Activated CD4-positive, CD25-positive, alpha-beta regulatory T cell (primary cell): ENCODE results near the gene SGSM2.
A peak's percentile ranks its signal among the peaks of the same experiment; 100 is the strongest.

Source experiments
- DNase-seq, 4 experiments: peaks; one replicate each; lab custom pipeline; 2025; lab: John Stamatoyannopoulos, UW

SGSM2 gene

DNA sequence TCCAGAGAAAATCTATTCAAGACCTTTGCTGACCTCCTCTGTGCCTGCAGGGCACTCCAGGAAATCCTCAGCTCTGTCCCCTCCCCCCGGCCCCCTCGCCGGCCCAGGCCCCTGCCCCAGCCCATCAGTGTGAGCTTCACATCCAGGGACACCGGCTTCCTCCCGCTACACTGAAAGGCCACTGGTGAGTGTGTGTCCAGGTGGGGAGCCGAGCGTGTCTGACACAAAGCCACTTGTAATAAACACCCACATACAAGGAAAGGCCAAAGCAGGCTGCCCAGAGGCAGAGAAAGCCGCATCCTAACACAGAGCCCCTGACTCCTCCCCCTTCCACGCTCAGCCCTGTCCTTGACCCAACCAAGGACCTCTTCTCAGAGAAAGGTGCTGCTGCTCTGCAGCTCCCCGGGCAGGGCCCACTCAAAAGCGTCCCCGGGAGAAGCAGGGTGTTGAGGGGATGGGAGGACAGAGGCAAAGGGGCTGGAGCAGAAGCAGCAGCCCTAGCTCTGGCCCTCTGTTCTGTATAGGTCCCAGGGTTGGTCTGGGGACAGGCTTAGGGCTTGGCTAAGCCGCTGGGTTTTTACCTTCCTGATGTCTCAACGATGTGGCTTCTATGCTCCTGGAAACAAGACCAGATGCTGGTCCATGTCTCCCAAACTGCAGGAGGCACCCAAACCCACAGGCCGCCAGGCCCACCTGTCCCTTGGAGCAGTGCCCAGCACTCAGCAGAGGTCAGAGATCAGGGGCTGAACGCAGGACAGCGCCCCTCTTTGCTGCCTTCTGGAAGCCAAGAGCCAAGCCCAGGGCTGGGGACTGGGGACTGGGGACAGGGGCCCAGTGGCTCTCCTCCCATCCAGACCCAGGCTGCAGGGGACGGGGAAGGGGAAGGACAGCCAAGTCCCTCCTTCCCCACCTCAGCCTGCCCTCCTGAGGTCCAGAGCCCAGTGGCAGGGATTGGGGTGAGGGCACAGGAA is 48.2 kb downstream of the SGSM2 start:
- DNase-seq: no peak

DNA sequence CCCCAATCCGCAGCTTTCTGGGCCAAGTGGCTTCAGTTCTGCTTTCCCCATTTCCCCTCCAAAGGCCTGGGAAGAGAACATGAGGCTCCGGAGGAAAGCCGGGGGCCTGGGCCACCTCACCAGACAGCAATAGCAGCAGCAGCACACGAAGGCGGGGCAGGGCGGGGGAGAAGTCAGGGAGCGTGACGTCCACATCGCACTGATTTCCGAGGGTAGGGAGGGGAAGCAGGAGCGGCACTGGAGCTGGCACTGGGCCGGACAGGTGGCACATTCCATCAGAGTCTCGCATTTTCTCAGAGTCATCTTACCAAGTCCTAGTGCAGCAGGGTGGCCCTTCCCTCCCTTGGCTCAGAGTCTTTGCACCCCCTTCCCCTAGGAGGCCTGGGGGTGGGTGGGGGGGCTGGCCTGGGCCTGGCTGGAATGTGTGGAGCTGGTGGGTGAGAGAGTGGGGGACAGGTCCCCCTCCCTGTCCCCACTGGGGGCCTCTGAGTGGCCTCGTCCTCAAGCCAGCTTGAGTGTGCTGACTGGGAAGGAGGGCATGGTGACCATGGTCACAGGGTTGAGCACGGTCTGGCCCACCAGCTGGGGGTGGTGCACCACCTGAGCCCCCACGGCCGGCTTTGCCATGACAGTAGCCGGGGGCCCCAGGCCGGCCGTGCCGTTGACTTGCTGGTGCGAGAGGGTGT is 49.2 kb downstream of the SGSM2 start:
- no peak for DNase-seq

DNA sequence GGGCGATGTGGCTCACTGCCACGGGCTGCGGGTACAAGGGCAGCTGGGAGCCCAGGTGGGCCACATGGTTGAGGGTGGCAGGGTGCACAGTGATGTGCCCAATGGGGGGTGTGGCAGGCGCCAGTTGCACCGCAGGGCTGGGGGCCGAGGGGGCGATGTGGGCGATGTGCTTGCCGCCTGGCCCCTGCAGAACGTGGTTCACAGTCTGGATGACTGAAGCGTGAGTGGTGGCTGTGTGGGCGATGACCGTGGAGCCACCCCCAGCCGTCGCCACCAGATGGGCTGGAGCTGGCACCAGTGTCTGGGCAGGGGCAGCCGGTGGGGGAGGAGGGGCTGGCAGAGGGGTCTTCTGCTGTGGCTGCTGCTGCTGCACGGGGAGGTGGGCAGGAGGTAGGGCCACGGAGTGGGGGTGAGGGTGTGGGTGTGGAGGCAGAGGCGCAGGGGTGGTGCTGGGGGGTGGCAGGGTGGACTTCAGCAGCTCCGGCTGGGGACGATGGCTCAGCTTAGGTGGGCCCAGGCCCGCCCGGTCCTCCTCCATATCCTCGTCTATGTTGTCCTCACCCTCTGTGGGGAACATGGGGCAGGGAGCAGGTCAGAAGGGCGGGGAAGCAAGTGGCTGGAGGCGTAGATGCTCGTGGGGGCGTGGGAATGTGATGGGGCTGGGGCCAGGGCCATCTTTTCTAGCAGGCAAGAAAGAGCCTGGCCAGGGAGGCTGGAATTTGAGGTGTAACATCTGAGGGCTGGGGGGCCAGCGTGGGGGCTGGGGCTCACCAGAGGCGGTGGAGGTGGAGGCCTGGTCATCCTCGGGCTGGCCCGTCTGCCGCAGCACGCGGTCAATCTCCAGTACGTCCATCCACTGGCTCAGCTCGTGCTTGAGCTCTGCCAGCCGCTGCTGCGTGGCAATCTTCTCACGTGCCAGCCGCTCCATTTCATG is 50.1 kb downstream of the SGSM2 start:
- no peak for DNase-seq

DNA sequence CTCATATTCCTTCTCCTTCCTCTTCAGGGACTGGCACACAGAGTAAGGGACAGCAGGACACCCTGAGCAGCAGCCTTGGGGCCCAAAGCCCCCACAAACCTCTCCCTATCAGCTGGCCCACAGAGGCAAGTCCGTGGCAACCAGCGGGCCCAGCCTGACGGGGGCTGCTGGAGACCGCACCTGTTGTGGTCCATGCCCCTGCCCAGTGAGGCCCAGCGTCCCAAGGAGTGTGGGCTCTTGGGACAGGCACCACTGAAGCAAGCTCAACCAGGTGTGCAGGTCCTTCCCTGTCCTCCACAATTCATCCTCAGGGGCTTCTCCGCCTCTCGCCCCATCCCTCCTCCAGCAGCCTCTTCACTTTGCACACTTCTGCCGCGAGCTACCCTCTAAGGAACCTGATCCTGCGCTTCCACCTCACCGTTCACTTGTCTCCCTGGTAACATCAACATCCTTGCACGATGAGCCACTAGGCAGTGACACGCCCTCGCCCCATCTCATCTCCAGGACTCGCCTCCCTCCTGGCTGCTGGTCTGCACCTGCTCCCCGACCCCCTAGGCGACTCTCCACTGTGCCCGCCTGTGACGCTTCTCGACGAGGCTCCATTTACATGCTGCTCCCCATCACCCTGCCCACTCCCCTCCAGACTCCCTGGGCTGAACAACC is 50.9 kb downstream of the SGSM2 start:
- no peak for DNase-seq

DNA sequence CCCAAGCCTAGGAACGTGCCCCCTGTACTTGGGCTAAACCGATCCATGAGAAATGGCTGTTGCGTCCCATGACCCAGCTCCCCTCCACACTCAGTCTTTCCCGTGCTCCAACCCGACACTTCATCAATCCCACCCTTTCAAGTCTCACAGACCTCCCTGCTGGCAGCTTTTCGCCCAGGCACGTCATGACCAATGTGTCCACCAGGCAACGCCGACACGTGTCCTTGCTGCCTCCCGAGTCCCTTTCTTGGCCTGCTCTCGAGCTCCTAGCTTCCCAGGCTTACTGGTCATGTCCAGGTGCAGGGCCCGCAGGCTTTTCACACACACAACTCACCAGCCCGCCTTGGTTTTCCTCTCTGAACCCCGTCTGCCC is 51.4 kb downstream of the SGSM2 start:
- no peak for DNase-seq

DNA sequence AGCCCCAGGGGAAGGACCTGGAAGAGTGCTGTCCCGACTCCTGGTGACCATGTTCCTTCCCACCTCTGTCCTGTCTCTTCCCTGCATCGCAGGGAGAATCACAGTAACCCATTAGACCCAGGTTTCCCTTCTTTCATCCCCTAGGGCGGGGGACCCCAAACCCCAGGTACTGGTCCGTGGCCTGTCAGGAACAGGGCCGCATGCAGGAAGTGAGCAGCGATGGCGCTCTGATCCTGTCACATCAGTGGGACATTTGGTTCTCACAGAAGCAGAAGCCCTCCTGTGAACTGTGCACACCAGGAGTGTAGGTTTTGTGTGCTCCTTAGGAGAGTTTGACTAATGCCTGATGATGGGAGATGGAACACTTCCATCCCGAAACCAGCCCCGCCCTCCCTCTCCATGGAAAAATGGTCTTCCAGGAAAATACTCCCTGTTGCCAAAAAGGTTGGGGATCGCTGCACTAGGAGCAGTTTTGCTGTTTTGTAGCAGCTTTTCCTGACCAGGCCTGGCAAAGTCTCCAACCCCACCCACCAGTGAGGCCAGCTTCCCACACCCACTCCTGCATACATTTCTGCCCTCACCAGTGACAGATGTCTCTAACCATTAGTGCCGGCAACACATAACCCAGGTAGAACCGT is 53.0 kb downstream of the SGSM2 start:
- no peak for DNase-seq

DNA sequence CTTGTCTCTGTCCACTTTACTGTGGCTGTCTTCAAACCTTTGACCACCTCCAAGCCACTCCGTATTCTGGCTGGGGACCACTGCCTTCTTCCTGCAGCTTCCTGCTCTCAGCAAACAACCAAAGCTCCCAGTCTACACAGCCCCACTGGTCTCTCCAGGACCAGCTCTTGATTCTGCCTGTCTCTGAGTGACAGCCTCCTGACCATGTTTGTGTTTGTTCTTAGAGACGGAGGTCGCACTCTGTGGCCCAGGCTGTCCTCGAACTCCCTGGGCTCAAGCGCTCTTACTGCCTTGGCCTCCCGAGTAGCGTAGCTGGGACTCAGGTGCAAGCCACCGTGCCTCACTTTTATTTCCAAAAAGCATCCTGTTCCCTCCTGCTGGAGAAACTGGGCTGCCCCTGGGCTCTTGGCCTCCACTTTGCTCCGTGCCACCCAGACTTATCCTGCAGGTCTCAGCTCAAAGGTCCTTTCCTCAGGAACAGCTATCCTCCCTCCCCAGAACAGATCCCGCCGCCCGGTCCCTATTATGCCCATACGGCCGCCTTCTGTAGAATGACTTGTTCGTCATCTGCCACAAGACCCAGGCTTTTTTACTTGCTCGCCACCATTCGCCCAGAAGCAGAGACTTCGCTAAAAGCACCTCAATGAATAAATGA is 54.4 kb downstream of the SGSM2 start:
- DNase-seq: no peak

DNA sequence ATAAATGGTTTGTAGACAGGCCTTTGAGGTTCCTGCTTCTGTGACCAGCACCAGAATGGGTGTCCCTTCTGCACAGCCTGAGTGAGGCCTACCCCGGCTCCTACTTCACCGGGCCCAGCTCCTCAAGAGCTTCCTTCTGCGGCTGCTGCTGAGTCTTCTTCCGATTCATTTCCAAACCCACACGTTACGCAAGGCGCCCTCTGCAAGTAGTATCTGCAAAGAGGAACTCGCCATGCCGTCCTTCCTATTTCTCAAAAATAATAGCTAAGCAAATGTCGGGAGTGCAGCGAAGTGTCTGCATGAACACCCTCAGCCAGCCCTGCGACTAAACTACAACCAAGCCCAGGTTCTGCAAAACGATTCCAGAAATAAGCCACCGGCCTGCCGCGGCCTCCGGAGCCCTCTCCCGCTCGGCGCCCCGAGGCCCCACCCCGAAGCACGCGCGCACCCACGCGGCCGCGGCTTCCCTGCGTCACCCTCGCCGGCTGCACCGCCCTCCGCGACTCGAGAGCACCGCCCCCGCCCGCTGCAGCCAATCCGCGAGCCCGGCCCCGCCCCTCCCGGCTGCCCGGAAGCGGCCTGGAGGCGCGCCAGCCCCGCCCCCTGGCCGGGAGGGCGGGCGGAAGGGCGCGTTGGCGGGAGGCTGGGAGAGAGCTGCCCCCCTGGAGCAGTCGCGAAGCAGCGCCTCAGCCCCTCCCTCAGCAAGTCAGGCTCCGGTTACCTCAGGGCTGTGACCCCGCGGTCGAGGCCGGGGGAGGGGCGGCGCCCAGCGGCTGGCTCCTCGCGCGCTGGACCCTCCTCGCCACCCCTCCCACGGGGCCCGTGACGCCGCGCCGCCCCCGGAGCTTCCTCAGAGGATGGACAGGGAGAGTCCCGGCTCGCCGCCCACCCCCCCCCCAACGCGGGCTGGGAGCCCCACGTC is 55.2 kb downstream of the SGSM2 start:
- DNase-seq: peak; percentile 95 to 98 (median 98)

DNA sequence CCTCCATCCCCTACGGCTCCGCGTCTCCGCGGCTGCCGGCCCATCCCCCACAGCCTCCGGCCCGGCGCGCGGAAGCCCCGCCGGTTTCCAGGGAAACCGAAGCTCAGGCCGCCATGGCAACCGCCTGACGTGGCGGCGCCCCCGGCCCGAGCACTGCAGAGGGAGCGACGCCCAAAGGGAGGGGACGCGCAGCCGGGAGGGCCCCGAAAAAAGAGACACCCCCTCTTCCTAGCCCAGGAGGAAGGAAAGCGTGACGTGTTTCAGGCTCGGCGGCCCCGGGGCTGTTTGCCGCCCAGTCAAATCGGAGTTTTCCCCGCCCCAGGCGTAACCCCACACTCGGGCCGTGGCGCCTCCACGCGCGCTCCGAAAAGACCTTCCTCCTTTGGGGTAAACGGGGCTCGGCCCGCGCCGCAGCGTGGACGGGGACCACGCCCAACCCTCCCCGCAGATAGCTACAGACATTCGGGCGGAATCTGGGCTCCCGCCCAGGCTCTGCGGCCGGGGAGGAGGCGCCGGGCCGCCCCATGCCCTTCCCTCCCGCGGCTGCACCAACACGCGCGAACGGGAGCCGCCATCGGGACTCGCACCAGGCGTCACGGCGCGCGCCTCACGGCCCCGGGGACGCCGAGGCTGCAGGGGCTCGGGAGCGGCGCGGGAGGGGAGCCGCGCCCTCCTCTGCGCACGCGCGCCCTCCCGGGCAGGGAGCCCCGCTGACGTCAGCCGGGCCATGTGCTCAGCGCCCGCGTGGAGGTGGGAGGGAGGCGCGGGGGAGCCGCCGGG is 56.1 kb downstream of the SGSM2 start:
- DNase-seq: peak; percentile 77 to 91 (median 86)

DNA sequence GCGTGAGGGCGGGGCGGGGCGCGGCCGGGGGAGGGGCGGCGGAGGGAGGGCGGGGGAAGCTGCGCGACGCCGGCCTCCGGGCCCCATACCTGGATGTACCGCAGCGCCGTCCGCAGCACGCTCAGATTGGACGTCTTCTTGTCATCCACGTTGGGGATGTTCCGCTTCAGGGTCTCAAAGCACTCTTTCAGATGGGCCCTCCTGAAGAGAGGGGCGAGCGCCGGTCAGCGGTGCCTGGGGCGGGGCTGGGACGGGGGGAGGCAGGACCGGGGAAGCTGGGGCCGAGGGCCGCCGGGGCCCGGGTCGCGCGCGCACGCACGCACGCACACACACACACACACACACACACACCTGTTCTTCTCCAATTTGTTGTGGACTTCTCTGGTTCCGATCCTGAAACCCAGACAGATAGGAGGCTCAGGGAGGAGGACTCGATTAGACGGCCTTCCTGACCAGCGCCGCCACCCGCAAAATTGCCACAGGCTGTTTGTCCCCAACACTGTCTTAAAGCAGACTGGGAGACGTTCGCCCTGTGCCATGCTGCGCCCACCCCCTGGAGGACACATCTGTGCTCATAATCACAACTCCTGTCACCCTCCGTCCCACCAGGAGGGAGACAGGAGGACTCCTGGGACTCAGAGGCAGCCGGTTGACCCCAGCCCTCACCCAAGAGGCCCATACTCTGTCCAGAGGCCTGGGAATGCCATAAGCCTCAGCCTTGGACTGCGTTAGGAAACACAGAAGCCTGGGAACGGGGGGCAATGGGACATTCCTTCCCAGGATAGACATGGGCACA is 56.9 kb downstream of the SGSM2 start:
- DNase-seq: no peak

DNA sequence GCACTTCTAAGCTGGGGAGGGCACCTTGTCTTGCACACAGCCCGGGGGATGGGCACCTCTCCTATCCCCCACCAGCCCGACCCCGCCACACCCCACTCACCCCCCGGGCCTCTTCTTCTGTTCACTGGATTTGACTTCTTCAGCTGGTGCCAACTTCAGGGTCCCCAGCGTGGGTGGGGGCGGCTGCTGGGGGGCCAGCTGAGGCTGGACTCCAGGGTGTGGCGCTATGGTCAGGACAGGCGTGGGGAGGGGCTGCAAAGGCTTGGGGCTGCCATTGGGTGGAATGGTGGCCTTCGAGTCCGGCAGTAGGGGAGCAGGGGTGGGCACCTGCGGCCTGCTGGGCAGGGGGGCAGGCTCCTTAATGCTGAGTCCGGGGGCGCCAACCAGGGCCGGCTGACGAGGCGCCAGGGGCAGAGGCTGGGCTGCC is 57.5 kb downstream of the SGSM2 start:
- no peak for DNase-seq

DNA sequence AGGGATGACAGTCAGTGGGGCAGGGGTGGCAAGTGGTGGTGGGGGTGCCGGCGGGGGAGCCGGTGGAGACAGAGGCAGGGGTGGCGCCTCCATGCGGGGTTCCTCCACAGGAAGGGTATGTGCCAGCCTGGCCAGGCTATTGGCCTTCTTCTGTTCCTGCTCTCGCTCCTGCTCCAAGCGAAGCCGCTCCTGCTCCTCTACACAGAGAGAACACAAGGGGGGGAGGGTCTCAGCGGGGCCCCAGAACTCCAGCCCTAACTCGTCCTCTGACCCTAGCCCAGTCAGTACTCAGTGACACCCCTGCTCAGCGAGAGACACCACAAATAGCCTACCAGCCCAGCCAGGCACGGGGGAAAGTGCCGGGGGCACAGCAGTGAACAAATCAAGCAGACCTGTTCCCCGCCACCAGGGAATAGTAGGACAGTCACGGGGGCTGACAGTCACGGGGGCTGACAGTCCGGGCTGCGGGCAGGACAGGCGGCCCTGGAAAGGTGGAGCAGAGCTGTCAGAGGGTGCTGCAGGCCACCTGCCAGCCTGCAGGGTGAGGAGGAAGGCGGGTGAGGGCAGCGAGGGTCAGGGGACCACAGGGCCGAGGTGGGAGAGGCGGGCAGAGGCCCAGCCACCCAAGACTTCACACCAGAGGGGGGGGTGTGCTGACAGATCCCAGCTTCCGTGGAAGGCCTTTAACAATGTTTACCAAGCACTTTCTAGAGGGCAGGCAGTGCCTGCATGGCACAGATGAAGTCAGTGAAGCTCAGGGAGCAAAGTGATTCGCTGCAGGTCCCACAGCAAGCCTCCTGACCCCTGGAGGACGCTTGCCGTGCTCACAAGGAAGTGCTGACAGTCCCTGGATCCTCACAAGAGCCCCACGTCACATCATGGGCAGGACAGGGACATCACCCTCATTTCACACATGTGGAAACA is 58.2 kb downstream of the SGSM2 start:
- no peak for DNase-seq

DNA sequence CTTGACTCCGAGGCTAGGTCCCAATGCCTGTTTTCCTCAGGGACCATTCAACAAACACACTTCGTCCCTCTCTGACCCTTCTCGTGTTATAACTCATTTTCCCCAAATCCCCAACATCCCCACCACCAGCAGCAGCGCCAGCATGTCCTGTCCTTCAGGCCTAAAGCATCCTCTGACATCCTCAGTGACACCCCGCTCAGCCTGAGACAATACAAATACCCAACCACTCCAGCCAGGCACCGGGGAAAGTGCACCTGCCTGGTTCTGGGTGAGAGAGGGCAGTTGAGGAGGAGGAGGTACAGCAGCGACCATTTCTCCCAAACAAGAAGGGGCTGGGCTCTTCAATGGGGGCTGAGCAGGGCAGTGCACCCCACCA is 58.9 kb downstream of the SGSM2 start:
- no peak for DNase-seq

DNA sequence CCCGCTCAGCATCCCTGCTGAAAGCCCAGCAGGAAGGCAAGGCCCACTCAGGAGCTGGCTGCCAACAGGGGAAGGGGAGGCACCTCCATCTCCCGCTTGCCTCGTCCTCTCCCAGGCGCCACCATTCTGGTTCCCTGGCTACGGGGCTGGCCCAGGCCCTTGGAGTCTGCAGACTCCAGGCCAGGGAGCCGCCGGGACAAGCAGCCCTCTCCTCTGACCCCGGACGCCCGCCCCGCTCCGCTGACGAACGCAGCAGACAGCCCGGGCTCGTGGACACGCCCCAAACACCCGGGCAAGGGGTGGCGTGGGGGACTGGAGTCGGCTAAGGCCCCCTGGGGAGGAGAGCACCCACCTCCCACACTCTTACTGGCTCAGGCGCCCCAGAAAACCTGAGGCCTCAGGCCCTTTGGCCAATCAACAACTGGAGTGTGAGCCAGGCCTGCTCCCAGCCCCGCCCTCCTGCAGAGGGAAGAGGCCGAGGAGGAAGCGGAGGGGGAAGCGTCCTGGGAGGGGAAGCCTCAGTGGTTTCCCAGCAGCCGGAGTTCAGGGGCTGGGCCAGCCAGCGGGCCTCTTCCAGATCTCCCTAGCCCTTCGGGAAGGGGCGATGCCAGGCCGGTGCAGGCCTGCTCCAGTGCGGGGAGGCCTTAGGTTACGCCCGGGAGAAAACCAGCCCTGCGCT is 59.4 kb downstream of the SGSM2 start:
- peak in 1 of 4 experiments; percentile 37 for DNase-seq

DNA sequence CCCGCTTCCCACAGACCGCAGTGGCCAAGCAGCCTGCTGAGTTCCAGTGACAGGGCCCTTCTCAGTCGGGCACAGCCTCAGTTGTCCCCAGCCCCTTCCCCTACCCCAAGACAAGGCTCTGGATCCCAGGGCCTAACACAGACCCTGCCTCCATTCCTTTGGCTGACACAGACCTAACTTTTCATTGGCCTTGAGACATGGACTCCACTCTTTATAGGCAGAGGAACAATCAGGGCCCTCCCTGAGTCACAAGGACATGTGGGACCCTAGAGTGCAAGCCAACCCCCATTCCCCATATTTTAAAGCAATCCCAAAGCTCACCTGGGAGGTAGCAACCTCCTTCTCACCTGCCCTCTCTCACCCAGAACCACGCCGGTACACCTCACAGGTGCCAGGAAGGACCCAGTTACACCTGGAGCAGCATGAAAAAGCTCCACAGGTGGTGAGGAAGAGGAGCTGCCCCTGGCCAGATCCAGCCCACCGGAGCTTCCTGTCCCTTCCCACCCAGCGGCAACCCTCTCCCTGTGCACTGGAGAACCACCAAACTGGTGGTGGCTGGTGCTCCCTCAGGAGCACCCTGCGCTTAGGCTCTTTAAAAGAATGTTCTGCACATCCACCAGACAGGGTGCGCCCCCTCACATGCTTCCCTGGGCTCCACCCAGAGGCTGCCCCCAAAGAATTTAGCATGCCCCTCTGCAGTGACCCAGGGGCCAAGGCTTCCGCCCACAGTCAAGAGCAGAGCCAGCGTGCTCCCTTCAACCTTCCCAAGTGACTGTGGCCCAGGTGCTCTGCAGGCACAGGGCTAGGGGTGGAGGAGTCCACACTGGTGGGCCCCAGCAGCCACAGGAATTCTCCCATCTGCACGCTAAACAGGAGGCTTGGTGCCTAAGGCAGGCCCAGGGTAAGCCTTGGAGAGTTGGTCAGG is 60.2 kb downstream of the SGSM2 start:
- no peak for DNase-seq
